ENCODE measurements around the gene BNIP3. TPM values are rescaled to one million over a fixed set of nuclear protein-coding genes. Genes with fewer than 3 reads are reported as not detected.

BNIP3 gene
- polyA plus RNA-seq, 1 experiment: 73.5 TPM

DNA sequence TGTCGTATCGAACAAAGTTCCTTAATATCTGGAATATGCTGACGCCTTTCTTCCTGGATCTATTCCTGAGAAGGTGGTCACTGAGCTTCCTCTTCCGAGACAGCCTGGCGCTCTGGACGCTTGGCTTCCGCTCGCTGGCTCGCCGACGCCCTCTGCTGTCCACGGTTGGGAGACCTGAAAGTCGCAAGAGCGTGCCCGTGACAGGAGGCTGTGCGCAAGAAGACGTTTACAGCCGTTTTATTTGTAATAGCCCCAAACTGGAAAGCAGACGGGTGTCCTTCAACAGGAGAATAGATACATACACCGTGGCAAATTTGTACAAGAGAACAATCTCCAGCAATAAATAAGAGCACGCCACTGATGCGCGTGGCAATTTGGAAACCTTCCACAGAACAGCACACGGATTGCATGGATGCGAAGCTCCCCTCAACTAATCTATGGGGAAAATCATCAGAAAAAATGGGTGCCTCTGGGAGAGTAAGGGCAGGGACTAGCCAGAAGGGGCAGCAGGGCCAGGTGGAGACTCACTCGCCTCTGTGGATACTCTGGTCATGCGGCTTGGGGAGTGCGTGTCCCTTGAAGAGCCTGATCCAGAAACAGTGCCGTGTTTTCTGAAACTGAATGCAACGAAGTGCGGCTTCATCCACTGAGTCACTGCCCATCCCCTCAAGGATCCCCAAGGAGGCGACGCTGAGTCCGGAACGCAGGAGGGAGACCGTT, 41.5 kb upstream of the BNIP3 start:
- Histone ChIP-seq H3K9me3 (ENCODE audit: control insufficient read depth, insufficient read depth, low read length) (no peaks in the 10 kb centered on the region; the same call in 1 of the 2 replicates), H3K27me3 (ENCODE audit: control insufficient read depth, insufficient read depth, low read length) (peaks cover 12% of the 10 kb centered on the region), H3K4me3 (ENCODE audit: low read depth, low read length) (peak overlapping the region; percentile 48), H3K27ac (ENCODE audit: low read depth, low read length) (no peak overlapping the region)
- ChIA-PET POLR2A (interaction anchor here (0.6 to 1.0 kb wide), 5 partner anchors 25 to 150 kb away, joined by 3 to 6 read pairs (median 3); no protein-coding TSS in a partner anchor), CTCF (interaction anchor here (0.5 to 4.2 kb wide), 45 partner anchors 8 to 1944 kb away, joined by 3 to 120 read pairs (median 7); partner anchors contain the start of genes BNIP3, JAKMIP3 and PPP2R2D)
- DNase-seq (ENCODE audit: low read depth, low spot score): peak; percentile 47
- TF ChIP-seq, protein P1, sequence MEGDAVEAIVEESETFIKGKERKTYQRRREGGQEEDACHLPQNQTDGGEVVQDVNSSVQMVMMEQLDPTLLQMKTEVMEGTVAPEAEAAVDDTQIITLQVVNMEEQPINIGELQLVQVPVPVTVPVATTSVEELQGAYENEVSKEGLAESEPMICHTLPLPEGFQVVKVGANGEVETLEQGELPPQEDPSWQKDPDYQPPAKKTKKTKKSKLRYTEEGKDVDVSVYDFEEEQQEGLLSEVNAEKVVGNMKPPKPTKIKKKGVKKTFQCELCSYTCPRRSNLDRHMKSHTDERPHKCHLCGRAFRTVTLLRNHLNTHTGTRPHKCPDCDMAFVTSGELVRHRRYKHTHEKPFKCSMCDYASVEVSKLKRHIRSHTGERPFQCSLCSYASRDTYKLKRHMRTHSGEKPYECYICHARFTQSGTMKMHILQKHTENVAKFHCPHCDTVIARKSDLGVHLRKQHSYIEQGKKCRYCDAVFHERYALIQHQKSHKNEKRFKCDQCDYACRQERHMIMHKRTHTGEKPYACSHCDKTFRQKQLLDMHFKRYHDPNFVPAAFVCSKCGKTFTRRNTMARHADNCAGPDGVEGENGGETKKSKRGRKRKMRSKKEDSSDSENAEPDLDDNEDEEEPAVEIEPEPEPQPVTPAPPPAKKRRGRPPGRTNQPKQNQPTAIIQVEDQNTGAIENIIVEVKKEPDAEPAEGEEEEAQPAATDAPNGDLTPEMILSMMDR (IDR thresholded peaks at IDR 0.05; ENCODE audit: low read depth, low read length): peak; percentile 97

- TF ChIP-seq, protein P1 (IDR thresholded peaks at IDR 0.05; ENCODE audit: low read depth, low read length): no peak
- ChIA-PET CTCF (interaction anchor here (0.5 to 4.2 kb wide), 24 partner anchors 8 to 149 kb away, joined by 3 to 120 read pairs (median 14); partner anchors contain the start of genes BNIP3 and PPP2R2D), POLR2A (interaction anchor here (1.0 kb wide), 1 partner anchor 39 kb away, joined by 3 read pairs; no protein-coding TSS in a partner anchor)
Measured at GRCh38 chr10:132022241-132022640, 40.5 kb upstream of the BNIP3 start.

GRCh38 chr10:132021504-132022143, 39.9 kb upstream of the BNIP3 start:
- TF ChIP-seq, protein P1 (IDR thresholded peaks at IDR 0.05; ENCODE audit: low read depth, low read length): no peak
- CTCF ChIA-PET: interaction anchor here (0.6 to 4.2 kb wide), 3 partner anchors 19 to 135 kb away, joined by 9 to 120 read pairs (median 14); no protein-coding TSS in a partner anchor
- peaks cover 16% of the 10 kb centered on the region for H3K27me3 ChIP-seq (ENCODE audit: control insufficient read depth, insufficient read depth, low read length)

More at GRCh38 chr10:132022241-132022640, 40.5 kb upstream of the BNIP3 start:
- DNase-seq (ENCODE audit: low read depth, low spot score): no peak
- Histone ChIP-seq H3K9me3 (ENCODE audit: control insufficient read depth, insufficient read depth, low read length) (no peaks in the 10 kb centered on the region; the same call in 1 of the 2 replicates), H3K4me3 (ENCODE audit: low read depth, low read length) (no peak overlapping the region), H3K27ac (ENCODE audit: low read depth, low read length) (no peak overlapping the region), H3K27me3 (ENCODE audit: control insufficient read depth, insufficient read depth, low read length) (peaks cover 16% of the 10 kb centered on the region)

GRCh38 chr10:132021046-132021445, 39.3 kb upstream of the BNIP3 start:
- DNase-seq (ENCODE audit: low read depth, low spot score): no peak
- Histone ChIP-seq H3K27ac (ENCODE audit: low read depth, low read length) (no peak overlapping the region), H3K4me3 (ENCODE audit: low read depth, low read length) (no peak overlapping the region), H3K9me3 (ENCODE audit: control insufficient read depth, insufficient read depth, low read length) (no peaks in the 10 kb centered on the region; the same call in 1 of the 2 replicates), H3K27me3 (ENCODE audit: control insufficient read depth, insufficient read depth, low read length) (peaks cover 16% of the 10 kb centered on the region)
- ChIA-PET POLR2A (no interaction called here), CTCF (interaction anchor here (0.6 to 4.2 kb wide), 3 partner anchors 46 to 135 kb away, joined by 3 to 120 read pairs (median 9); no protein-coding TSS in a partner anchor)
- TF ChIP-seq, protein P1 (IDR thresholded peaks at IDR 0.05; ENCODE audit: low read depth, low read length): no peak

More at GRCh38 chr10:132021504-132022143, 39.9 kb upstream of the BNIP3 start:
- Histone ChIP-seq H3K9me3 (ENCODE audit: control insufficient read depth, insufficient read depth, low read length) (no peaks in the 10 kb centered on the region; the same call in 1 of the 2 replicates), H3K4me3 (ENCODE audit: low read depth, low read length) (no peak overlapping the region), H3K27ac (ENCODE audit: low read depth, low read length) (no peak overlapping the region)
- POLR2A ChIA-PET: no interaction called here
- no peak for DNase-seq (ENCODE audit: low read depth, low spot score)

Data from AG04450 (cell line).